GM18867 (cell line): ENCODE measurements around the gene MS4A1.
"Not testable (repeated sequence)": the region's sequence is repeated elsewhere in the genome, so short reads cannot be mapped to it uniquely, and the experiment has no call there.

Source experiments
- ATAC-seq: cut with Tn5 transposase; IDR thresholded peaks from one replicate; pipeline ENCODE4 v1.9.1; 2021; ENCODE audit warnings: mild to moderate bottlenecking, moderate library complexity; ENCODE audit not compliant: unreplicated experiment

Gene MS4A1

DNA sequence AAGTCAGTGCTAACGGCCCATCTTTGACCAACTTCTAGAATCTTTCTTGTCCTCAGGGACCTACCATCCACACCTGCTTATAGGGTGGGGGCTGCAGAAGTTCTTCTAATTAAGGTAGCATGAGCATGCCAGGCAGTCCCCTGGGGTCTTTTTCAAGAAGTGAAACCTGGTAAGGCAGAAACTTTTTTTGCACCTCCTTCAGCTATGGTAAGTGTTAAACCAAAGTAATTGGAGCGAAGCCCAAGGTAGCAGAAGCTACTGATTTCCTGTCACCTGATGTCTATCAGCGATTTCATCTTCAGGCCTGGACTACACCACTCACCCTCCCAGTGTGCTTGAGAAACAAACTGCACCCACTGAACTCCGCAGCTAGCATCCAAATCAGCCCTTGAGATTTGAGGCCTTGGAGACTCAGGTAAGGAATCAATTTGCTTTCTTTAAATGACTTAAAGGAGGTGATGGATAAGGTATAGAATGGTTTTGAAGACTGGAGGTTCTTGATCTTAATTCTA, at the start of gene MS4A1:
Gene MS4A1 (plus strand): TSS at position 317 of the 512 bp plus-strand sequence. CDS start 6,528 bp downstream, outside the sequence.
- peak; percentile 85 for ATAC-seq

DNA sequence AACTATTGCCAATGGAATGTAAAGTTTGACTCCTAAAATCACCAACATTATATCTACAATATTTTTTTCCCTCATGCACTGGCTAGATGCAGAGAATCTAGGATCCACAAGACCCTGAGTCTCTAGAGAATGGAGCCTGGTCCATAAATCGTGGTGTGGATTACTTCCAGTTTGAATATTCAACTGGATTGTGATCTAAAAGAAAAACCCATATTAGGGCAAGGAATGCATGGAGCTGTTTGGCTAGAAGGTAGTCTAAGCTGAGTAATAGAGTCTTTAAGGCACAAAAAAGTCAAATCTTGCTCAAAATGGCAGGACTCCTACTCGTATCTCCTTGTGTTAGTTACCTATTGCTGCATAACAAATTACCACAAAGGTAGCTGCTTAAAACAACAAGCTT, 35.6 kb upstream of the MS4A1 start:
- ATAC-seq, result no peak

DNA sequence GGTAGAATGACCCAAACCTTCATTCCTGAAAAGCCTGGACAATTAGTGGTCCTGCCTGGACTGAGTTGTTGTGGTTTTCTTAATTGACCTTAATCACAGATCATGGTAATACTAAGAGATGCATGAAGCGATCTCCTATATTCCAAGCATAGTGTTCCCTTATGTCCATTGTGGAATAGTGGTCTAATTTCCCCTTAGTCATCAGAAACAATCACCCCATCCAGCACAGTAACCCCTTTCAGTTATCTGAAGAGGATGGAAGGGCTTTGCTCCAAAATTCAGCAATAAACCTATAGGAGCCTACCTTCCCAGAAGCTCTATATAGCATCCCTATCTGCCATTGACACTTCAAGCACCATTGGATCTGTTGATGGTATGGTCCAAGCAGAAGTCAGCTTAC, 33.0 kb upstream of the MS4A1 start:
- ATAC-seq, result no peak

DNA sequence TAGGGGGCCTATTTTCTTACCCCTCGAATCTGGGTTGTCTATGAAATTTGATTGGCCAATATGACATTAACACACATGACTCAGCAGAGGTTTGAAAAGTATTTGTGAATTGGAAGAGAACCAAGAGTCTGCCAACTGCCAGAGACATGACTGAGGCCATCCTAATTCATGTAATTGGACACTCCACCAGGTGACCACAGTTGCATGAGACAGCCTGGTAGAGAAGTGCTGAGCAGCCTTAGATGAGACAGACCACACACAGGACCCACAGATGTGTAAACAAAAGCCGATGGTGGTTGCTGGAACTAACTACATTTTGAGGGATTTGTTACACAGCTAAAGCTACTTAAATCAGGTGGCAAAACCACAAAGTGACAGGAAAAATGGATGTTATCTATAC, 27.1 kb upstream of the MS4A1 start:
- no peak for ATAC-seq

DNA sequence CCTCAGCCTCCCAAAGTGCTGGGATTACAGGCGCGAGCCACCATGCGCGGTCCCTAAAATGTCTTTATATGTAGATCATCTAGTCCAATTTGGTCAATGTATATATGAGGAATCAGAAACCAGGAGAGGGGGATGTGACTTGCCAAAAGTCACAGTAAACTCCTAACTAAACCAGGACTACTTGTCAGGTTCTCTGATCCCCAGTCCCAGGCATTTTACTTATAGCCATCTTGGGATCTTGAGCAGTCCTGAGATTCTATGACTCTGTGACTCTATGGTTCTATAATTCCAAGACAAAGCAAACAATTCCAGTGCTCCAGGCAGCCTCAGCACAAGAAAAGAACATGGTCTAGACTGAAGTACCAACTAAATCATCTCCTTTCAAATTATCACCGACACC, 26.4 kb upstream of the MS4A1 start, which contains the start of gene MS4A5:
Gene MS4A5 (plus strand): TSS at position 301 of the 400 bp plus-strand sequence. CDS start 103 bp downstream, outside the sequence.
- no peak for ATAC-seq

DNA sequence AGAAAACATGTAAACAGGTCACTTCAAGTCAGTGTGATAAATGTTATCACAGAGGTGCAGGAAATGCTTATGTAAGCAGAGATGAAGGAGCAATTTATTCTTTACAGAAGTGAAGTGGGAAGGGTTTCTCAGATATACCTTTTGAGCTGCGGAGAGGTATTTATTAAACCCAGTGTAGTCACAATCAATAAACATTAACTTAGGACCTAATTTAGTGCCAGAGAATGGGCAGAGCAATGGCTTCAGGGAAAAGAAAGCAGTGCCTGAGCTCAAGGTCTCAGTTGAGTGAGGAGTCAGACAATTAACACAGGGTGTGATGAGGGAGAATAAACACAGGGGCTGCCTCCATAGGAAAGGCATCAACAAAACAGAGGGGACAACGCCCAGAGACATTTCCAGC, 24.4 kb upstream of the MS4A1 start:
- ATAC-seq, result no peak

DNA sequence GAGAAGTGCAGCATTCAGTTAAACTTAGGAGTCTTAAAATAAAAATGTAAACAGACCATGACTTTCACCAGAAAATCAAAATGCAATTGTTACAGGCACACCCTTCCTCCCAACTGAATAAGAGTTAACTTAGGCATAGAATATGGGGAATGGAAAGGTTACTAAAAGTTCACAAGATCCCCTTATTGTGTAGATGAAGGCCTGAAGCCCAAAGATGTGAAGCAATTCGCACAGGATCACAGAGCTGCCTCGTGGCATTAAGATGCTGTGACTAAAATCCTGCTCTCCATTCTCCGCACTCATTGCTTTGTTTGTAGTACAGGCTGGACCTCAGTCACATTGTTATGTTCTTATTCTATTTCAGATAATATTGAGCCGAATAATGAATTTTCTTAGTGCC, 22.2 kb upstream of the MS4A1 start:
- no peak for ATAC-seq

DNA sequence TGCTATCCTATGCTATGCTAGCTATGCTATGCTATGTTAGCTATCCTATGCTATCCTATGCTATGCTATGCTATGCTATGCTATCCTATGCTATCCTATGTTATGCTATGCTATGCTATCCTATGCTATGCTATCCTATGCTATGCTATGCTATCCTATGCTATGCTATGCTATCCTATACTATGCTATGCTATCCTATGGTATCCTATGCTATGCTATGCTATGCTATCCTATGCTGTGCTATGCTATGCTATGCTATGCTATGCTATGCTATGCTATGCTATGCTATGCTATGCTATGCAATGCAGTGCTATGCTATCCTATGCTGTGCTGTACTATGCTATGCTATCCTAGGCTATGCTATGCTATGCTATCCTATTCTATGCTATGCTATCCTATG, 8.6 kb upstream of the MS4A1 start:
- ATAC-seq, result no peak

DNA sequence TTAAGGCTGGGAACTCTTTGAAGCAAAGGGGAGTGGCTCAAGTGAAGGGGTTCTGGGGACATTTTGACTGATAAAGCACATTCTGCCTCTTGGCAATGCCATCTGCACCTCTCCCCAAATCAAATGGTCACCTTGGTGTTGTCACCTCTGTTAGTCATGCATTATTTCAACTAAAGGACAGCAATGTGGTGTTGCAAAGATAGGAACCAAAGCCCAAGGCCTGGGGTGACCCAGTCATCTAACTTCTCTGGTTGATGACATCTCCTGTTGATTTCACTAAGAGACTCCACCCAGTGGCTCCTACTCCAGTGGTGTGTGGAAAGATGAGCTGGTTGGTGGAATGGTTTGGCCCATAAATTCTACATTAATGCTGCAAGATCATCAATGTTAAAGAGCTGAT, 7.8 kb upstream of the MS4A1 start:
- ATAC-seq, result no peak

DNA sequence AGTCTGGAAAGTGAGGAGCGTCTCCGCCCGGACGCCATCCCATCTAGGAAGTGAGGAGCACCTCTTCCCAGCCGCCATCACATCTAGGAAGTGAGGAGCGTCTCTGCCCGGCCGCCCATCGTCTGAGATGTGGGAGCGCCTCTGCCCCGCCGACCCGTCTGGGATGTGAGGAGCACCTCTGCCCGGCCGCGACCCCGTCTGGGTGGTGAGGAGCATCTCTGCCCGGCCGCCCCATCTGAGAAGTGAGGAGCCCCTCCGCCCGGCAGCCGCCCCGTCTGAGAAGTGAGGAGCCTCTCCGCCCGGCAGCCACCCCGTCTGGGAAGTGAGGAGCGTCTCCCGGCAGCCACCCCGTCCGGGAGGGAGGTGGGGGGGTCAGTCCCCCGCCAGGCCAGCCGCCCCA, 4.5 kb upstream of the MS4A1 start:
- not testable (repeated sequence) for ATAC-seq

DNA sequence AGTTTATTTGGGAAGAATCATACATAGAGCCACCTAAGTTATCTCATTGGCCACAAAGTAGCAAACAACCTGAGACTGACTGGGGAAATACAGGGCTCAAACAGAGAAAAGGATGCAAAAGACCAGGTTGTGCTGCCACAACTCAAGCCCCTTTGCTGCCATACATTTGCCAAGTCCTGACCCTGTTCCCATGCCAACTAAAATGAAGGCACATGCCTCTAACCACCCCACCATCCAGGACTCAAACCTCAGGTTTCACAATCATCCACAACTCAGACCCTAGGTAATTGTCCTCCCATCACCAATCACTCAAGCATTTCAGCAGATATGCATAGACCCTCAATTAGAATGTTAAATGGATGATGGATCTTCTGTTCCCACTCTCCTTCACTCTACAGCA, 1.4 kb upstream of the MS4A1 start:
- no peak for ATAC-seq

DNA sequence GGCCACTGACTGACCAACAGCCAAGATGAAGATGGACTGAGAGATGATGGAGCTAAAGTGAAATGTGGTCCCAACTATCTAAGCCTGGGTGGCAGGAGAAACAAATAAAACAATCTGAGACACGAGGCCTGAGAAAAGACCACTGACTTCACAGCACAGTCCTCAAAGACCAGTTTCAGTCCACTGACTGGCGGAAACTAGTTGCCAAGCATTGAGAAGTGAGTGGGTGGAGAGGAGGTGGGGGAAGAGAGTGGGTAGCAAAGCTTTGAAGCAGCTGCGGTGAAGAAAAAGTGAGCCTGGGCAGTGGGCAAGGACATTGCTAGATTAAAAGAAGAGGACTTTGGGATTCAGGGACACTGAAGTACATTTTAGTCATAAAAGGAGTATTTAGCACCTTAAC, 1.9 kb downstream of the MS4A1 start:
- ATAC-seq, result peak; percentile 40

DNA sequence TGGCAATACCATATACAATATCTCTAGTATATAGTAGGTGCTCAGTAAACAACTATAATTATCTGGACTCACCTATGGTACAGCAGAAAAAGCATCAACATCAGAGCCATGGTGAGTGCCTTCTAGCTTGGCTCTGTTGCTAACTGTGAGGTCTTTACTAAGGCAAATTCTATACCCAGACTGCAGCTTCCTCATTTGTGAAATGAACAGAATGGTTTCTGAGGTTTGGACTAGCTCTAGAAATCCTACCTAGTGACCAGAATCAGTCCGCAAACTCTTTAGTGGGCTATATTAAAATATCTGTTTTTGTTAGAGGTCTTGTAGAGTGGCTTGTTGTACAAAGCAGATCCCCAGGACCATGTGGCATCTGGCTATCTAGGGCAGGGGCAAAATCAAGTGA, 3.7 kb downstream of the MS4A1 start:
- peak; percentile 25 for ATAC-seq

DNA sequence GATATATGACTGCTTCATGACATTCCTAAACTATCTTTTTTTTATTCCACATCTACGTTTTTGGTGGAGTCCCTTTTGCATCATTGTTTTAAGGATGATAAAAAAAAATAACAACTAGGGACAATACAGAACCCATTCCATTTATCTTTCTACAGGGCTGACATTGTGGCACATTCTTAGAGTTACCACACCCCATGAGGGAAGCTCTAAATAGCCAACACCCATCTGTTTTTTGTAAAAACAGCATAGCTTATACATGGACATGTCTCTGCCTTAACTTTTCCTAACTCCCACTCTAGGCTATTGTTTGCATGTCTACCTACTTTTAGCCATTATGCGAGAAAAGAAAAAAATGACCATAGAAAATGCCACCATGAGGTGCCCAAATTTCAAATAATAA, 13.2 kb downstream of the MS4A1 start:
- ATAC-seq, result no peak

DNA sequence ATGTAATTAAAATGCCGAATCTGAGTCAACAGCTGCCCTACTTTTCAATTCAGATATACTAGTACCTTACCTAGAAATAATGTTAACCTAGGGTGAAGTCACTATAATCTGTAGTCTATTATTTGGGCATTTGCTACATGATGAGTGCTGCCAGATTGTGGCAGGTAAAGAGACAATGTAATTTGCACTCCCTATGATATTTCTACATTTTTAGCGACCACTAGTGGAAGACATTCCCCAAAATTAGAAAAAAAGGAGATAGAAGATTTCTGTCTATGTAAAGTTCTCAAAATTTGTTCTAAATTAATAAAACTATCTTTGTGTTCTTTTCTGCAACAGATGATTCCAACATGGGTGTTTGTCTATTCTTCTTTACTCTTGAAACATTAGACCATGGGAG, 14.1 kb downstream of the MS4A1 start:
- no peak for ATAC-seq

DNA sequence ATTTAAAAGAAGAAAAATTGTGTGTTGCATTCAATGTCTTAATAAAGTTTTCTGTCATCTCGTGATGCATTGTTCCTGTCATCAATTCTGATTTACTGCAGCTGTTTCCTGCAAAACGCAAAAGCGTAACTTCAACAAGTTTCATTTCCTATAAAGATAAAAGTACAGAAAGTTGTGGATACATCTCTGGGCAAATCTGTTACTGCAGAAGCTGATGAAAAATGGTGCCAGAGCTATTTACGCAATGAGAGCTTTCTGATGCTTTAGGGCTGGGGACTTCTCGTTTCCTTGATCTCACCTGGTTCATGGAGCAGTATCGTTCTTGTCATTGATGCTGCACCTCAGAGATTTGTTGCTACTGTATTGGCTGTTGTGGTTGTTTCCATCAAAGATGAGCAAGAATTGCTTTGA, 21.4 kb downstream of the MS4A1 start:
- no peak for ATAC-seq

DNA sequence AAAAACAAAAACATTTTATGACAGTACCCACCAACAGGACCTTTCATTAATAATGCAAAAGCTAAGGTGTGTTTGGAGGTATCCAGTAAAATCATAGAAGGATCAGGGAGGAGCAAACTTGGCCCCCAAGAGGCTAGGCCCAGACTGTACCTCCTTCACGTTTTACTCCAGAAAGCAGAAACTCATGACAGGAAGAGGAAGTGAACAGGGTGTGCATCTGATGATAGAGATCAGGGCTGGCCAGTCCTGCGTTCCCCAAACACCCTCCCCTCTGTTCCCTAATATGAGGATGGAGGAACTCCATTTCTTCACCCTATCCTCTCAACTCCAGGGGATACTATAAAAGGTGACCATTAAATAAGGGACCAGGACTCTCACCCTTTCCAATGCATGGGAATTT, 26.7 kb downstream of the MS4A1 start:
- peak; percentile 51 for ATAC-seq

DNA sequence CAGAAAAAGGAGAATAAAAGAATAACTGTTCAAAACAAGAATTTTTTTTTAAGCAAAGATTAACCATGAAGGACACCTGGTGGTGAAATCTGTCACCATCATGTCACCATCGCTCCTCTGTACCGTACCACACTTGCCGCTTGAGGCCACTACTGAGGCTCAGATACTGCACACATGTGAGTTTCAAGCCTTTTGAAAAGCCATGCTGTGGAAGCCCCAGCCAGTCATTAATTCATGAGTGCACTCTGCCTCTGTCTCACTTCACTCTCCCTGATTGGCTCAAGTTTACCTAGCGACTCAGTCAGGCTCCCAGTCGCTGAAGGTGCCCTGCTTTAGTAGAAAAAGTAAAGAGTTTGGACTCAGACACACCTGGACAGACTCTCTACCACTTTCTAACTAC, 30.3 kb downstream of the MS4A1 start:
- peak; percentile 98 for ATAC-seq

DNA sequence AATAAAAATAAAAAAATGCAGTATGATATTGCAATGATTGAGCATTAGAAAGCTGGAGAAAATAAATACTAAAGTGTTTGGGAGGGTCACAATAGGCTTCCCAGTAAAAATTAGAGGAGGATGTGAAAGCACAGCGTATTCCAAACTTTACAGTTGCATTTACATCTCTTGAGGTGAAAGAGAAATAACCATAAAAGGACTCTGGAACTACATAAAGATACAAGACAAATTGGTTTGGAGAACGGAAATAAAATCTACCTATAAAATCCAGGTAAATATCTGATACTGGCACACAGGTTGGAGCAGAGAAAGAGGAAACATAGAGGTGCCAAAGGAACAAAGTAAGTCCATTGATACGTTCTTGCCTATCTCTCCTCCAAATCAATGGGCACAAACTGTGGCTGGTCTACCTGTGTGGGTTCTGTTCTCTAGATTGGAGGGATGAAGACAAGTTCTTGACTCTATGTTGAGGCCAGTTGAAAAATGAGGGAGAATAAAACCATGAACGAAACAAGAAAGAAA, 36.9 kb downstream of the MS4A1 start, which contains the start of gene MS4A12:
Gene MS4A12 (plus strand): TSS at position 291 of the 522 bp plus-strand sequence. CDS start 4,541 bp downstream, outside the sequence.
- no peak for ATAC-seq

DNA sequence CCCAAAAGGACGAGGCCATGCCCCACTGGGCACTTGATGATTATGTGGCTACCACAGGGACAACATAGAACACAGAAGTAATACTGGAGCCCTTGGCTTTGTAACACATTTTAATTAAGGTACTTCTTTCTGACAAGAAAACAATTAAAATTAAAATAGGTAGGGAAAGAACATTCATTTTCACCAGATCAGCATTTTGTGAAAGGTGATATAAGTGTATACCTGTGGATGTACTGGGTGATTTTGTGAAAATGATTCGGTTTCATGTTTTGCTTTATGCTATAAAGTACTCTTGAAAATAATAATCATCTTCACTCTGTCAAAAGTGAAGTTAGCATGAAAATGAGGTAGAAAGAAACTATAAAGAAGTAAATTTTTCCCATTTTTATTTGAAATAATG, 37.8 kb downstream of the MS4A1 start:
- no peak for ATAC-seq

DNA sequence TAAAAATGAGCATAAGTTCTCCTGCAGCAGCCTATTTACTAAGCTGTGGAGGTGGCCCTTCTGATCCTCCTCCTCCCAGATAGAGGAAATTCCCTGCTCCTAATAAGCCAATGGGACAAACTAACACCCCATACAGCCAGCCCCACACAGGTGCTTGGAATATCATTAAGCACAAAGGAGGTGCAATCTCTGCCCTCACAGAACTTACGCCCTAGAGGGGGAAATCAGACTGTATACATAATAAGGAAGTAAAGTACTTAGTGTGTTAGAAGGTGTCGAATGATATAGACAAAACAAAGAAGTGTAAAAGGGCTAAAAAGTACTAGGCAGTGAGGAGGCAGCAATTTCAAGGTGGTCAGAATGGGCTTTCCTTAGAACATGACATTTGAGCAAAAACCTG, 42.8 kb downstream of the MS4A1 start:
- ATAC-seq, result no peak

DNA sequence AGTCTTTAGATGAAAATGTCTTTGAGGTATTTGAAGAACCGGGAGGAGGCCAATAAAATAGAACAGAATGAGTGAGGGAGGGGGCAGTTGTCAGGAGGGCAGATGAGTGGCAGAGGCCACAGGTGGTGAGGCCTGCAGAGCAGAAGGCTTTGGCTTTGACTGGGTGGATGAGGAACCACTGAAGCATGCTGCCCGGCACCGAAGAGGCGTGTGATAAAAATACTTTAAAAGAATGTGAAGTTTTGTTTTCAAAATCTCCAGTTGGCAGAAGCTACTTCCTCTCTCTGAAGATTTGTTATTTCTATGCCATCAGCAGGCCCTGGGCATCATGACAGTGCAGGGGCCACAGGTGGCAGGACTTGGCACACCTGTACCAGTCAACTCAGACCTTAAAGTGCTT, 43.2 kb downstream of the MS4A1 start:
- peak; percentile 70 for ATAC-seq

DNA sequence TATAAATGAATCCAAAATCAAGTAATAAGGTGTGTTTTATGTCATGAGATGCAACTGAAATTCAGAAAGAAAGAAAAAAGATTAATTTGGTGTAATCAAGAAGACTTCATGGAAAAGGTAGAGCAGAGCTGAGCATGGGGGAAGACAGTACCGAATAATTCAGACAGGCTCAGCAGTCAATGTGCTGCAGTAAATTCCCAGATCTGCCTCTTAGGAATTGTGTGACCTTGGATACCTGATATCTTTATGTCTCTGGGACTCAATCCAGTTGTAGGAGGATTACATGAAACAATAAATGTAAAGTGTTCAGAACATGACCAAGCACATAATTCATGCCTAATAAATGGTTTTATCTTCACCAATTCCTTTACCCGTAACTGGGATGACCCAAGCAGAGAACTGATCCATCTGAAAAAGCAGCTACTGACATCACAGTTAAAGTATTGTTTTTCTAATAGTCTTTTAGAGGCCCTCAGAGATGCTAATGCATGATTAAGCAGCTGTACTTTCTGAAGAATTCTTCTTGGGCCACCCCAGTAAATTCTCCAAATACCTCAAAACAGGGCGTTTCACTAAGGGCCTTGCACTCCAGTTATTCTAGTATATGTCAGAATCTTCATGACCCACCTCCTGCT, 44.7 kb downstream of the MS4A1 start:
- ATAC-seq, result no peak
